Activated T-cell treated with anti-CD3 and anti-CD28 coated beads, Interleukin-2, amount 50 U/mL, for 24 hours (primary cell): ENCODE measurements around the gene IGFBP6.

ENCODE experiments used
- DNase-seq: peaks from one replicate; pipeline ENCODE4 v3.0.0-alpha.2; 2020
- H3K27ac Mint-ChIP-seq: 2 replicates; pipeline ENCODE4 v1.8.0; 2020; ENCODE audit warnings: mild to moderate bottlenecking, mixed read lengths
- H3K27me3 Mint-ChIP-seq: 2 replicates; pipeline ENCODE4 v1.8.0; 2020; ENCODE audit warnings: mixed read lengths
- H3K36me3 Mint-ChIP-seq: 2 replicates; pipeline ENCODE4 v1.8.0; 2020; ENCODE audit warnings: low read depth, mixed read lengths
- H3K4me1 Mint-ChIP-seq: 2 replicates; pipeline ENCODE4 v1.8.0; 2020; ENCODE audit warnings: low read depth, mixed read lengths
- H3K4me3 Mint-ChIP-seq: 2 replicates; pipeline ENCODE4 v1.8.0; 2020; ENCODE audit warnings: mild to moderate bottlenecking, moderate library complexity, mixed read lengths
- H3K9me3 Mint-ChIP-seq: 2 replicates; pipeline ENCODE4 v1.8.0; 2020; ENCODE audit warnings: mixed read lengths

The IGFBP6 gene

DNA sequence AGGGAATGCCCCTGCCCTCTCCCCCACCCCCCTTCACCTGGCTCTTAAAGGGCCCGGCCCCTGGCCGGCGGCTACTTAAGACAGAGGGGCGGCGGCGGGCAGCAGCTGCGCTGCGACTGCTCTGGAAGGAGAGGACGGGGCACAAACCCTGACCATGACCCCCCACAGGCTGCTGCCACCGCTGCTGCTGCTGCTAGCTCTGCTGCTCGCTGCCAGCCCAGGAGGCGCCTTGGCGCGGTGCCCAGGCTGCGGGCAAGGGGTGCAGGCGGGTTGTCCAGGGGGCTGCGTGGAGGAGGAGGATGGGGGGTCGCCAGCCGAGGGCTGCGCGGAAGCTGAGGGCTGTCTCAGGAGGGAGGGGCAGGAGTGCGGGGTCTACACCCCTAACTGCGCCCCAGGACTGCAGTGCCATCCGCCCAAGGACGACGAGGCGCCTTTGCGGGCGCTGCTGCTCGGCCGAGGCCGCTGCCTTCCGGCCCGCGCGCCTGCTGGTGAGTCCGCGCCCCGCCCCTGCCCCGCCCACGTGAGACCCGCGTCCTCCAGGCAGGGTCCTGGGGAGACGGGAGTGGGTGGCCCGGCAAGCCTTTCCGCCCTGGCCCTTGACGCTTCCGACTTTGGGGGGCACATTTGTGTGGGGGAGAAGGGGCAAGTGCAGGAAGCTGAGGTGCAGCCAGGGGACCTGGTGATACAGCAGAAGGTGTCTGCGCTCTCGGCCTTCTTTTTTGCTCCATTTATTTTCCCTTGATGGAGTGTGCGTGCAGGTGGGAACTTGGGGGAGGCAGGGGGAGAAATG is at the start of gene IGFBP6:
Gene IGFBP6, plus strand, starts transcription at position 104 of the 790 bp plus-strand sequence. Its CDS starts 51 bp downstream, at position 155.
- Mint-ChIP-seq H3K36me3 (no peaks in the 10 kb centered on the region), H3K27ac (peak within 1 kb of the TSS; percentile 88), H3K4me1 (peaks cover 47% of the 10 kb centered on the region), H3K9me3 (no peaks in the 10 kb centered on the region), H3K27me3 (peaks cover 10% of the 10 kb centered on the region), H3K4me3 (peak within 1 kb of the TSS; percentile 74)
- DNase-seq: peak; percentile 78

DNA sequence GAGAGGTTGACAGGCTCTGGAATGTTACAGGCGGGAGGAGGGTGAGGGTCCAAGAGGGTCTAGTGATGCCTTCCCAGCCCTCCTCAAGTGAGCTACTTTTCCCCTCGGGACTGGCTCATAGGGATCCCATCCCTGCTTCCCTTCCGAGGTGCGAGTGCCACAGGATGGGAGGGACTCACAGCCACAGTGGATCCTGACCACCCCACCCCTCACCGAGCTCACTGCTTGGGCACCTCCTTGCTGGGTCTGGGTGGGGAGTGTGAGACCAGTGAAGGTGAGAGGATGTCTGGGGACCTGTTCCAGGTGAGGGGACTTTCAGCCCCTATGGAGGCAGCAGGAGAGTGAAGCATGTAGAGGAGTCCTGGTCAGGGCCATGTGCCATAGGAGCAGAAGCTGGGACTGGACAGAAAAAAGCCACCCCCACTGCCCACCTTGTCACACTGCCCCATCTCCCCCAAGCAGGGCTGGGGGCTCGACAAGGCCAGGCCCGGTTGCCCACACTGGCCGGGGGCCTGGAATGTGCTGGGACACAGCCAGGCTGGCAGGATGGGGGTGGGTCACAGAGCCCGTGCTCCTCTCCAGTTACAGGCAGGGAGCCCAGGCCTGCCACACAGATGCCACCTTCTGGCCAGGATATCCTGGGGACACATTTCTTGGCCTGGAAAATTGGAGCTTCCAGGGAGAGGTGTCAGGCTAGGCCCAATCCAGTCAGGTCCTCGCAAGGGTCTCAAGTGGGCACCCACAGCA is 49.3 kb upstream of the IGFBP6 start:
- Mint-ChIP-seq H3K4me1 (peaks cover 33% of the 10 kb centered on the region), H3K27me3 (peaks cover 4% of the 10 kb centered on the region), H3K9me3 (no peaks in the 10 kb centered on the region), H3K36me3 (no peaks in the 10 kb centered on the region), H3K4me3 (peak overlapping the region; percentile 25), H3K27ac (peak overlapping the region; percentile 71)
- DNase-seq: peak; percentile 44

GRCh38 chr12:53048780-53049401 is 48.6 kb upstream of the IGFBP6 start:
- H3K4me3 Mint-ChIP-seq: no peak overlapping the region
- peaks cover 4% of the 10 kb centered on the region for H3K27me3 Mint-ChIP-seq
- no peaks in the 10 kb centered on the region for H3K36me3 Mint-ChIP-seq
- peak overlapping the region; percentile 53 for H3K27ac Mint-ChIP-seq
- H3K9me3 Mint-ChIP-seq: no peaks in the 10 kb centered on the region
- H3K4me1 Mint-ChIP-seq: peaks cover 38% of the 10 kb centered on the region
- DNase-seq: no peak

DNA sequence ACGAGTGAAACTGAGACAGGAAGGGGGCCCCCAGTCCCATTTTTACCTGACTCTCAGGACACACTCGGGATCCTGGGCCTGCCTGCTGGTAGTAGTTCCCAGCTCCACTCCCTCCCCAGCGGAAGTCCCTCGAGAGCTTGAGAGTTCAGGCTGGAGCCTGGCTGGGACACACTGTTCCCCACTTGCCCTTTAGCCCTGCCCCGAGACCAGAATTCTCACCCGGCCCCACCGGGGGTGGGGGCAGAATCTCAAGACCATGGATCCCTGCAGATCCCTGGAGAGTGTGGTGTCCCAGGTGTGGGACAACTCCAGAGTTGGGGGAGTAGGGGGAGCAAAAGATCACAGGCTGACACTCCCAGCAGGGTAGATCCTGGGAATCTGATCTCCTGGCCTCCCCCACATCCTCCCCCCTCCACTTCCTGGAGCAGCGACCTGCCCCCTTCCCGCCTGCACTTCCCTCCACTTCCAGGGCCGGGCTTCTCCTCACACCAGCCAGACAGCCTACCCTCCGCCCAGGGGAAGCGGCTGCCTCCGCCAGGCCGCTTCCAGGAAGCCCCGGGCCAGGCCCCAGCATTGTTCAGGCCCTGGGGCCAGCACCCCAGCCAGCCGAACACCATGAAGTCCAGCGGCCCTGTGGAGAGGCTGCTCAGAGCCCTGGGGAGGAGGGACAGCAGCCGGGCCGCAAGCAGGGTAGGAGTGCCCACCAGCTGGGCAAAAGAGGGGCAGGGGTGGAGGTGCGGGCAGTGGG is 47.7 kb upstream of the IGFBP6 start, which contains the start of gene TNS2:
Gene TNS2, plus strand, starts transcription at position 495 of the 748 bp plus-strand sequence. Its CDS starts 121 bp downstream, at position 616.
- Mint-ChIP-seq H3K36me3 (peaks cover 3% of the 10 kb centered on the region), H3K27me3 (peaks cover 4% of the 10 kb centered on the region), H3K4me1 (peaks cover 42% of the 10 kb centered on the region), H3K9me3 (no peaks in the 10 kb centered on the region), H3K27ac (peak within 1 kb of the TSS; percentile 53), H3K4me3 (no peak within 1 kb of the TSS)
- peak; percentile 33 for DNase-seq

DNA sequence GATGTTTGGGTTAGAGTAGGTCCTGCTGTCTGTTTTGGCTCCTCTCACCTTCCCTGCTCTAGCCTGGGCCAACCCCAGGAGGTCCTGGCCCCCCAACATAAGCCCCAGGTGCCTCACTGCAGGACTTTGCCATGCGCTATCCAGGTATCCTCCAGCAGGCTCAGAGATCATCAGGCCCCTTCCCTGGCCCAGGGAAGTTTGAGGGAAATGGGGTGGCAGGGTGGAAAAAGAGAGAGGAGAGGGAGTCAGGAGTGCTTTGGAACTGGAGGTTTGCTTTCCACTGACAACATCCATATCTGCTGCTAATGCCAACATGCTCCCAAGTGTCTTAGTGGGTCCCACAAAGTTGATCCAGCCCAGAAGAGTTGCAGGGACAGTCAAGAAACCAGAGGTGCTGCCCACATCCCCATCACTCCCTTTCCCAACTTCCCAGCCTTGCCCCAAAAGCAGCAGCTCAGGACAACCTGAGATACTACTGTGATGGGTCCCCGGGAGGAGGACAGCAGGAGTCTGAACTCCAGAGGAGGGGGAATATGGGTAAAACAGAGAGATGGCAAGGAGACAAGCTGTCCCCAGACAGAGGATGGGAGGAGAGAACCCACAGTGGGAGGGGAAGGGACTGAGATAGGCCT is 46.9 kb upstream of the IGFBP6 start:
- peak overlapping the region; percentile 16 for H3K27ac Mint-ChIP-seq

DNA sequence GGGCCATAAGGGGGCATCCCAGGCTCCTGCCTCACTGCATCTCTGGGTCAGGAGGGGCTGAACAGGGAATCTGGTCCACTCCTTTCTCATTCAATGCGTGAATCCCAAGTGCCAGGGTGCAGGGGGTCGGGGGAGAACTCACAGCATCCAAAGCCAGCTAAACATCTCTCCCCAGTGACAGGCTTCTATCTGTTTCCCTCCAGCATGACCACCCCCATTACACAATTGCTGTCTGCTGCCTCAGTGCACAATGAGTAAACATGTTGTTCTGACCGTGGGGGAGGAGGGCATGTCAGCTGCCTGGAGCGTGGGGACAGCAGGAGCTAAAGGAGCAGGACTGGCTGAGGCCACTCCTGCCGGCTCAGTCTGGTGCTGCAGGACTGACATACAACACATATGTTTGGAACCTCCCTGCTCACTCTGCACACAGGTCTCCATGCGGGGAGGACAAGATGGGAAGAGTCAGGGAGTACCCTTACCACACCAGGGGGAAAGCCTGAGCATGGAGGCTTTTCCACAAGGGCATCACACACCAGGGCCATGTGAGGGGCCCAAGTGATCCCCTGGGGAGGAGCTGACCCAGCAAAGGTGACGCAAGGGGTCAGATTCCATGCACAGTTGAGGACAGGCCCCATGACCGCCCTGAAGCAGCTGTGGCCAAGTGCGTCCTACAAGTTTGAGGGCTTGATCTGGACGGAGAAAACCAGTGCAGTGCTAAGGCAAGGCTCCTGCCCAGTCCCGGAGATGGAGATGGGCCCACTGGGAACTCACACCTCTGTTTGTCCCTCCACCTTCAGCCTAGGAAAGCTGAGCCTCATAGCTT is 46.2 kb upstream of the IGFBP6 start:
- Mint-ChIP-seq H3K4me3 (no peak overlapping the region), H3K36me3 (peaks cover 3% of the 10 kb centered on the region), H3K9me3 (no peaks in the 10 kb centered on the region), H3K27ac (peak overlapping the region; percentile 60), H3K4me1 (peaks cover 33% of the 10 kb centered on the region), H3K27me3 (no peaks in the 10 kb centered on the region)
- no peak for DNase-seq

More for the DNA sequence above, 46.9 kb upstream of the IGFBP6 start:
- Mint-ChIP-seq H3K4me1 (peaks cover 40% of the 10 kb centered on the region), H3K4me3 (no peak overlapping the region), H3K9me3 (no peaks in the 10 kb centered on the region), H3K27me3 (peaks cover 4% of the 10 kb centered on the region), H3K36me3 (peaks cover 3% of the 10 kb centered on the region)
- DNase-seq: no peak

DNA sequence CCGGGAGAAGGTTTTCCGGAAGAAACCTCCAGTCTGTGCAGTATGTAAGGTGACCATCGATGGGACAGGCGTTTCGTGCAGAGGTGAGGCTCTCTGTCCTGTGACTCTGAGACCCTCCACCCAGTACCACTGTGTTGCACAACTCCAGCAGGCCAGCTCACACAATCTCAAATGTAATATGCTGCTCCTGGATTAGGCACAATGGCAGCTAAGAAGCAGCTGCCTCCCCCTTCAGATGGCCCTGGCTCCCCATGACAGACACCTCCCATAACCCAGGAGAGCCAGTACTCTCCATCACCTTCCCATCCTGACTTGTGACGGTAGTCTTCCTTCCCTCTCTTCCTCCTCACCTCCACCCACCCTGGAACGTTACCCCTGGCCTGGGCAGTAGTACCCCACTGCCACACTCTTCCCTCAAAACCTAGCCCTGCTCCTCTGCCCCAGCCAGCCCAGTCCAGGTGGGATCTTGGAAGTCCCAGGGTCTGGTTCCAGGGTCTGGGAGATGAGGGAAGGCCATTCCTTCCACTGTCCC is 45.5 kb upstream of the IGFBP6 start:
- no peak for DNase-seq
- no peaks in the 10 kb centered on the region for H3K9me3 Mint-ChIP-seq
- H3K4me3 Mint-ChIP-seq: peak overlapping the region; percentile 18
- H3K4me1 Mint-ChIP-seq: peaks cover 26% of the 10 kb centered on the region
- no peaks in the 10 kb centered on the region for H3K27me3 Mint-ChIP-seq
- H3K36me3 Mint-ChIP-seq: peaks cover 3% of the 10 kb centered on the region
- H3K27ac Mint-ChIP-seq: peak overlapping the region; percentile 69

GRCh38 chr12:53052419-53053217 is 44.8 kb upstream of the IGFBP6 start:
- no peak for DNase-seq
- Mint-ChIP-seq H3K27ac (peak overlapping the region; percentile 69), H3K27me3 (no peaks in the 10 kb centered on the region), H3K9me3 (no peaks in the 10 kb centered on the region), H3K36me3 (peaks cover 3% of the 10 kb centered on the region), H3K4me3 (peak overlapping the region; percentile 18), H3K4me1 (peaks cover 26% of the 10 kb centered on the region)

- peaks cover 22% of the 10 kb centered on the region for H3K4me1 Mint-ChIP-seq
- no peaks in the 10 kb centered on the region for H3K27me3 Mint-ChIP-seq
- peak overlapping the region; percentile 93 for H3K4me3 Mint-ChIP-seq
- peaks cover 3% of the 10 kb centered on the region for H3K36me3 Mint-ChIP-seq
- H3K9me3 Mint-ChIP-seq: no peaks in the 10 kb centered on the region
- peak overlapping the region; percentile 97 for H3K27ac Mint-ChIP-seq
- peak; percentile 68 for DNase-seq
Observed at GRCh38 chr12:53053218-53054111, 44.0 kb upstream of the IGFBP6 start.

- peaks cover 14% of the 10 kb centered on the region for H3K4me1 Mint-ChIP-seq
- H3K4me3 Mint-ChIP-seq: peak overlapping the region; percentile 93
- H3K27ac Mint-ChIP-seq: peak overlapping the region; percentile 97
- peak; percentile 95 for DNase-seq
- H3K27me3 Mint-ChIP-seq: no peaks in the 10 kb centered on the region
- peaks cover 3% of the 10 kb centered on the region for H3K36me3 Mint-ChIP-seq
- no peaks in the 10 kb centered on the region for H3K9me3 Mint-ChIP-seq
Observed at GRCh38 chr12:53054112-53054878, 43.2 kb upstream of the IGFBP6 start.
